ENCODE results near the gene PEX14. TPM values are rescaled to one million over a fixed set of nuclear protein-coding genes. Genes with fewer than 3 reads are reported as not detected.
A peak's percentile ranks its signal among the peaks of the same experiment; 100 is the strongest.

Gene PEX14
- total RNA-seq, 1 experiment from 2014 or later, result 27.3 TPM

DNA sequence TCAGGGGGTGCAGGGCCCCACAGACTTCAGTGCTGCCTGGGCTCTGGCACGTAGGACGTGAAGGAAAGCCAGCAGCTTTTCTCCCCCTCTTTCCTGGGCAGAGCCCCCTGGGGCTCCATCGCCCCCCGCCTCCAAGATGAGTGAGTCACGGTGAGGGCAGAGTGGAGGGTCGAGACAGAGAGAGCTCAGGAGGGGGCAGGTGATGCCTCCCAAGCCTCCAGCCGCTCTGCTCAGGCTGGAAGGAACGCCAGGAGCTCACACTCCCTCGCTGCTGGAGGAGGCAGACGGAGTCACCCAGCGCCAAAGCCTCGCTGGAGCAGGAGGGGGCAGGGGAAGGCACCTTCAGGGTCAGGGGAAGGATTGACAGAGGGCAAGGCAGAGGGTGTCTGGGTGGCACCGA, 202.2 kb downstream of the PEX14 start (continued):
- TF ChIP-seq, protein P1, sequence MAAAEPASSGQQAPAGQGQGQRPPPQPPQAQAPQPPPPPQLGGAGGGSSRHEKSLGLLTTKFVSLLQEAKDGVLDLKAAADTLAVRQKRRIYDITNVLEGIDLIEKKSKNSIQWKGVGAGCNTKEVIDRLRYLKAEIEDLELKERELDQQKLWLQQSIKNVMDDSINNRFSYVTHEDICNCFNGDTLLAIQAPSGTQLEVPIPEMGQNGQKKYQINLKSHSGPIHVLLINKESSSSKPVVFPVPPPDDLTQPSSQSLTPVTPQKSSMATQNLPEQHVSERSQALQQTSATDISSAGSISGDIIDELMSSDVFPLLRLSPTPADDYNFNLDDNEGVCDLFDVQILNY (CRISPR knock-in tag; IDR thresholded peaks at IDR 0.05), result no peak
- TF ChIP-seq, protein P2, sequence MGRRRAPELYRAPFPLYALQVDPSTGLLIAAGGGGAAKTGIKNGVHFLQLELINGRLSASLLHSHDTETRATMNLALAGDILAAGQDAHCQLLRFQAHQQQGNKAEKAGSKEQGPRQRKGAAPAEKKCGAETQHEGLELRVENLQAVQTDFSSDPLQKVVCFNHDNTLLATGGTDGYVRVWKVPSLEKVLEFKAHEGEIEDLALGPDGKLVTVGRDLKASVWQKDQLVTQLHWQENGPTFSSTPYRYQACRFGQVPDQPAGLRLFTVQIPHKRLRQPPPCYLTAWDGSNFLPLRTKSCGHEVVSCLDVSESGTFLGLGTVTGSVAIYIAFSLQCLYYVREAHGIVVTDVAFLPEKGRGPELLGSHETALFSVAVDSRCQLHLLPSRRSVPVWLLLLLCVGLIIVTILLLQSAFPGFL (CRISPR knock-in tag; IDR thresholded peaks at IDR 0.05; ENCODE audit: borderline replicate concordance), result no peak
- no peak for TF ChIP-seq NFATC4 (CRISPR knock-in tag; IDR thresholded peaks at IDR 0.05)
- no peak for TF ChIP-seq ATF1 (CRISPR knock-in tag; IDR thresholded peaks at IDR 0.05)
- TF ChIP-seq RORB (CRISPR knock-in tag; IDR thresholded peaks at IDR 0.05), result no peak
- TF ChIP-seq OVOL2 (CRISPR knock-in tag; IDR thresholded peaks at IDR 0.05; ENCODE audit: borderline replicate concordance), result no peak
- TF ChIP-seq NR1H2 (CRISPR knock-in tag; IDR thresholded peaks at IDR 0.05), result no peak
- TF ChIP-seq, protein P3, sequence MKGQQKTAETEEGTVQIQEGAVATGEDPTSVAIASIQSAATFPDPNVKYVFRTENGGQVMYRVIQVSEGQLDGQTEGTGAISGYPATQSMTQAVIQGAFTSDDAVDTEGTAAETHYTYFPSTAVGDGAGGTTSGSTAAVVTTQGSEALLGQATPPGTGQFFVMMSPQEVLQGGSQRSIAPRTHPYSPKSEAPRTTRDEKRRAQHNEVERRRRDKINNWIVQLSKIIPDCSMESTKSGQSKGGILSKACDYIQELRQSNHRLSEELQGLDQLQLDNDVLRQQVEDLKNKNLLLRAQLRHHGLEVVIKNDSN (CRISPR knock-in tag; IDR thresholded peaks at IDR 0.05), result no peak

DNA sequence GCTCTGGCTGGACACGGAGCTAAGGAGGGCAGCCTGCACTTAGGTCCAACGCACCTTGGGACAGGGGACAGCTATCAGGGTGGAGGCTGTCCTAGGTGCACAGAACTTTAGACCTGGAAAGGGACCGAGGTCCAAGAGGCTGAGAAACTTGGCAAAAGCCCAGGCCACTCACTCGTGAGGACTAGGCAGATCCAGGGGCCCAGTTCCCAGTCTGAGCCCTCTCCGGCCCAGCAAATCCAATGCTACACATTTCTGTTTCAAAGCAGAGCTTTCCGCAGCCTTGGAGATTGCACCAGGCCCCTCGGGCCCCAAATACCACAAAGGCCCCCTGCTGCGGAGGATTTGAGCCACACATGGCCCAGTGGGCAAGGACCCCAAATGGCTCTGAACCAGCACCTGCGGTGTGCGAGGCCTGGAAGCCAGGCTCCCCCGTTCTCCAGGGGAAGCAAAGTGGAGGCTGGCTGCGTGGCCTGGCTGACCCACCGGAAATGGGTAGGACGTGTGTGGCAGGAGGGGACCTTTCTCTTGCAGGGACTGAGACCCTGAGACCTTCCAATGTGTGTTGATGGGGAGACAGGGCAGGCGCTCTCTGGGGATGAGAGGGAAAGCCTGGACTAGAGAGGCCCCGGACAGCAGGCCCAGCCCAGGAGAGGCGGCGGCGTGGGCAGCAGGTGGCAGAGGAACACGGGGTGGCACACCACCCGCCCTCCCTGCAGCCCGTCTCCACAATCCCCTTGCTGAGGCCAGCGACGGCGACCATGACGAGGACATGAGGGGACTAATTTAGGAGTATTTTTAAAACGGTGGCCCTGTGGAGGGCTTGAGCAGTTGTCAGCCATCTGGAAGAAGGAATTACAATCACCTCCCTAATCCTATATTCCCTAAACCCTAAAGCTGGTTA, 203.0 kb downstream of the PEX14 start:
- Mint-ChIP-seq H3K27me3 (ENCODE audit: low read depth) (no peaks in the 10 kb centered on the region; the same call in 1 of the 2 replicates), H3K27ac (peak overlapping the region; percentile 65), H3K4me3 (no peak overlapping the region), H3K4me1 (peaks cover 48% of the 10 kb centered on the region), H3K36me3 (no peaks in the 10 kb centered on the region), H3K9me3 (no peaks in the 10 kb centered on the region)
- ATAC-seq (no peak), DNase-seq (ENCODE audit: low spot score) (peak; percentile 53)
- no peak for TF ChIP-seq SMAD4 (CRISPR knock-in tag; IDR thresholded peaks at IDR 0.05)
- TF ChIP-seq TEAD1 (CRISPR knock-in tag; IDR thresholded peaks at IDR 0.05), result no peak
- no peak for TF ChIP-seq KAT7 (CRISPR knock-in tag; IDR thresholded peaks at IDR 0.05; ENCODE audit: borderline replicate concordance)
- TF ChIP-seq NR2C2 (CRISPR knock-in tag; IDR thresholded peaks at IDR 0.05), result no peak
- no peak for TF ChIP-seq GABPB1 (CRISPR knock-in tag; IDR thresholded peaks at IDR 0.05)
- TF ChIP-seq, protein P4, sequence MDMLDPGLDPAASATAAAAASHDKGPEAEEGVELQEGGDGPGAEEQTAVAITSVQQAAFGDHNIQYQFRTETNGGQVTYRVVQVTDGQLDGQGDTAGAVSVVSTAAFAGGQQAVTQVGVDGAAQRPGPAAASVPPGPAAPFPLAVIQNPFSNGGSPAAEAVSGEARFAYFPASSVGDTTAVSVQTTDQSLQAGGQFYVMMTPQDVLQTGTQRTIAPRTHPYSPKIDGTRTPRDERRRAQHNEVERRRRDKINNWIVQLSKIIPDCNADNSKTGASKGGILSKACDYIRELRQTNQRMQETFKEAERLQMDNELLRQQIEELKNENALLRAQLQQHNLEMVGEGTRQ (CRISPR knock-in tag; IDR thresholded peaks at IDR 0.05), result no peak
- TF ChIP-seq, protein P5, sequence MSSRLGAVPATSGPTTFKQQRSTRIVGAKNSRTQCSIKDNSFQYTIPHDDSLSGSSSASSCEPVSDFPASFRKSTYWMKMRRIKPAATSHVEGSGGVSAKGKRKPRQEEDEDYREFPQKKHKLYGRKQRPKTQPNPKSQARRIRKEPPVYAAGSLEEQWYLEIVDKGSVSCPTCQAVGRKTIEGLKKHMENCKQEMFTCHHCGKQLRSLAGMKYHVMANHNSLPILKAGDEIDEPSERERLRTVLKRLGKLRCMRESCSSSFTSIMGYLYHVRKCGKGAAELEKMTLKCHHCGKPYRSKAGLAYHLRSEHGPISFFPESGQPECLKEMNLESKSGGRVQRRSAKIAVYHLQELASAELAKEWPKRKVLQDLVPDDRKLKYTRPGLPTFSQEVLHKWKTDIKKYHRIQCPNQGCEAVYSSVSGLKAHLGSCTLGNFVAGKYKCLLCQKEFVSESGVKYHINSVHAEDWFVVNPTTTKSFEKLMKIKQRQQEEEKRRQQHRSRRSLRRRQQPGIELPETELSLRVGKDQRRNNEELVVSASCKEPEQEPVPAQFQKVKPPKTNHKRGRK (CRISPR knock-in tag; IDR thresholded peaks at IDR 0.05; ENCODE audit: borderline replicate concordance), result no peak
- ChIA-PET CTCF (interaction anchor here (0.6 to 1.6 kb wide), 6 partner anchors 9 to 232 kb away, joined by 3 to 6 read pairs (median 3); no protein-coding TSS in a partner anchor), POLR2A (interaction anchor here (0.9 kb wide), 1 partner anchor 14 kb away, joined by 3 read pairs; no protein-coding TSS in a partner anchor)

DNA sequence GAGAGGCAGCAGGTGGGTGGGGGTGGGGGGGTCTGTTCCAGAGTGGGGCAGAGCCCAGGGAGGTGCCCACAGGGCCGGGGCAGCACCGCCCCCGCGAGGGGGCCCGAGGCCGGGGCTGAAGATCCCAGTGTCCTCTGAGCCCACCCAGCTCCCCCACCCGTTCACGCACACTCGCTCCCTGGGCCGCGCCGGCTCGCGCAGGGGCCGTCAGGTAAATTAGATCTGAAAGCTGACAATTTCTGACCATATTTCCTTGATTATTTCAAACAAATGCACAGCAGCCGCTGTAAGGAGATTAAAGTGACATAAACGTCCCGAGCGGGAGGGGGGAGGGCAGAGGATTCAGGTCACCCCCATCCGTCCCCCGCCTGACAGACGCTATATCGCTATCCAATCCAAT, 203.7 kb downstream of the PEX14 start:
- Mint-ChIP-seq H3K27me3 (ENCODE audit: low read depth) (no peaks in the 10 kb centered on the region; the same call in 1 of the 2 replicates), H3K4me1 (peaks cover 55% of the 10 kb centered on the region), H3K4me3 (no peak overlapping the region), H3K36me3 (no peaks in the 10 kb centered on the region), H3K9me3 (no peaks in the 10 kb centered on the region), H3K27ac (no peak overlapping the region)
- TF ChIP-seq GRHL2 (CRISPR knock-in tag; IDR thresholded peaks at IDR 0.05; ENCODE audit: insufficient replicate concordance, severe bottlenecking) (no peak), RORB (CRISPR knock-in tag; IDR thresholded peaks at IDR 0.05) (no peak), MYBL2 (CRISPR knock-in tag; IDR thresholded peaks at IDR 0.05) (no peak), RELA (CRISPR knock-in tag; IDR thresholded peaks at IDR 0.05; ENCODE audit: borderline replicate concordance) (no peak)
- TF ChIP-seq, protein P2 (CRISPR knock-in tag; IDR thresholded peaks at IDR 0.05; ENCODE audit: borderline replicate concordance), result no peak
- TF ChIP-seq, protein P6, sequence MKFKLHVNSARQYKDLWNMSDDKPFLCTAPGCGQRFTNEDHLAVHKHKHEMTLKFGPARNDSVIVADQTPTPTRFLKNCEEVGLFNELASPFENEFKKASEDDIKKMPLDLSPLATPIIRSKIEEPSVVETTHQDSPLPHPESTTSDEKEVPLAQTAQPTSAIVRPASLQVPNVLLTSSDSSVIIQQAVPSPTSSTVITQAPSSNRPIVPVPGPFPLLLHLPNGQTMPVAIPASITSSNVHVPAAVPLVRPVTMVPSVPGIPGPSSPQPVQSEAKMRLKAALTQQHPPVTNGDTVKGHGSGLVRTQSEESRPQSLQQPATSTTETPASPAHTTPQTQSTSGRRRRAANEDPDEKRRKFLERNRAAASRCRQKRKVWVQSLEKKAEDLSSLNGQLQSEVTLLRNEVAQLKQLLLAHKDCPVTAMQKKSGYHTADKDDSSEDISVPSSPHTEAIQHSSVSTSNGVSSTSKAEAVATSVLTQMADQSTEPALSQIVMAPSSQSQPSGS (CRISPR knock-in tag; IDR thresholded peaks at IDR 0.05; ENCODE audit: borderline replicate concordance, low read depth), result no peak
- POLR2A ChIA-PET, result interaction anchor here (0.6 kb wide), 1 partner anchor 239 kb away, joined by 3 read pairs; no protein-coding TSS in a partner anchor
- DNase-seq (ENCODE audit: low spot score) (no peak), ATAC-seq (no peak)
- CTCF ChIA-PET, result interaction anchor here (0.7 to 1.6 kb wide), 4 partner anchors 118 to 189 kb away, joined by 3 to 6 read pairs (median 4); partner anchors contain the start of gene CASZ1

Data from WTC11 (cell line).